DND-41 (cell line): ENCODE results near the gene LTBP1.

Experiments used
- EZH2 ChIP-seq: IDR thresholded peaks from 3 replicates; pipeline ENCODE4 v1.6.1; 2012; ENCODE audit warnings: borderline replicate concordance, low read depth, mild to moderate bottlenecking, moderate library complexity, low read length, inconsistent platforms; ENCODE audit not compliant: severe bottlenecking
- TF ChIP-seq, protein P1 (sequence below): IDR thresholded peaks from 2 replicates; pipeline ENCODE4 v1.5.1; 2012; ENCODE audit warnings: borderline replicate concordance, low read length, moderate library complexity, mild to moderate bottlenecking; ENCODE audit not compliant: poor library complexity, severe bottlenecking; ENCODE audit errors: extremely low read depth

DNA sequence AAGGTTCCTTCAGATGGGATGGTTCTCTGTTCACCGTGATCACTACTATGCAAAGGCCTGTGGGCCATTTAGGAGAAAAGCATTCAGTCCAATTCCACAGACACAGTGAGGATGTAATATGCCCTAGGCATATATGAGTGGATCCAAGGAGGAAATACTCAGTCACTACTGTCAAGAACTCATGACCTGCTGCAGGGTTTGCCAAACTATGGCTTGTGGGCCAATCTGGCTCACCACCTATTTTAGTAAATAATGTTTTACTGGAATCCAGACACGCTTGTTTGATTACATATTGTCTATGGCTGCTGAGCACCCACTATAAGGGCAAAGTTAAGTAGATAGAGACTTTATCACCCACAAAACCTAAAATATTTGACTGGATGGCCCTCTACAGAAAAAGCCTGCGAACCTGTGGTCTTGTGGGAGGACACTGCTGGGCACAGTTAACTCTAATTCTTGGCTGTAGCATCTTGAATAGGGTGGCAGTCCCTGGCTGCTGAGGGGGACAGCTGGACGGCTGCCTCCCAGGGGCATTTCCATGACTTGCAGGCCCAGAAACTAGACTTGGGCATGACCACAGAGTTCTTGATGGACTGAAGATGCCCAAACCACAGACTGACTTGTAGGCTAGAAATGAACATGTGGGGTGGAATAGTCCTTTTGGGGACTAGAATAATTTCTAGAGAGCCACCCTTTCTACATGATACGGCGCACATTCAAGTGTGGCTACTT lies 20.6 kb upstream of the LTBP1 start:
- TF ChIP-seq, protein P1, sequence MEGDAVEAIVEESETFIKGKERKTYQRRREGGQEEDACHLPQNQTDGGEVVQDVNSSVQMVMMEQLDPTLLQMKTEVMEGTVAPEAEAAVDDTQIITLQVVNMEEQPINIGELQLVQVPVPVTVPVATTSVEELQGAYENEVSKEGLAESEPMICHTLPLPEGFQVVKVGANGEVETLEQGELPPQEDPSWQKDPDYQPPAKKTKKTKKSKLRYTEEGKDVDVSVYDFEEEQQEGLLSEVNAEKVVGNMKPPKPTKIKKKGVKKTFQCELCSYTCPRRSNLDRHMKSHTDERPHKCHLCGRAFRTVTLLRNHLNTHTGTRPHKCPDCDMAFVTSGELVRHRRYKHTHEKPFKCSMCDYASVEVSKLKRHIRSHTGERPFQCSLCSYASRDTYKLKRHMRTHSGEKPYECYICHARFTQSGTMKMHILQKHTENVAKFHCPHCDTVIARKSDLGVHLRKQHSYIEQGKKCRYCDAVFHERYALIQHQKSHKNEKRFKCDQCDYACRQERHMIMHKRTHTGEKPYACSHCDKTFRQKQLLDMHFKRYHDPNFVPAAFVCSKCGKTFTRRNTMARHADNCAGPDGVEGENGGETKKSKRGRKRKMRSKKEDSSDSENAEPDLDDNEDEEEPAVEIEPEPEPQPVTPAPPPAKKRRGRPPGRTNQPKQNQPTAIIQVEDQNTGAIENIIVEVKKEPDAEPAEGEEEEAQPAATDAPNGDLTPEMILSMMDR, result no peak
- TF ChIP-seq EZH2, result no peak
